NCI-H345 (cell line): ENCODE results near the gene TRERF1.

Experiments
- DNase-seq: peaks from one replicate; lab custom pipeline; 2025; lab: John Stamatoyannopoulos, UW

Gene TRERF1

GRCh38 chr6:42423244-42423643 lies 28.5 kb downstream of the TRERF1 start:
- no peak for DNase-seq

- no peak for DNase-seq
Measured at GRCh38 chr6:42420741-42421140, 31.0 kb downstream of the TRERF1 start.

- DNase-seq = no peak
Measured at GRCh38 chr6:42419490-42420280, 32.0 kb downstream of the TRERF1 start.

- DNase-seq = no peak
Measured at GRCh38 chr6:42418724-42419123, 33.0 kb downstream of the TRERF1 start.

GRCh38 chr6:42417641-42418112 lies 34.0 kb downstream of the TRERF1 start:
- no peak for DNase-seq

GRCh38 chr6:42411406-42411805 lies 40.3 kb downstream of the TRERF1 start:
- DNase-seq = no peak

- no peak for DNase-seq
Measured at GRCh38 chr6:42410861-42411260, 40.9 kb downstream of the TRERF1 start.

- DNase-seq = no peak
Measured at GRCh38 chr6:42409581-42409980, 42.1 kb downstream of the TRERF1 start.

- no peak for DNase-seq
Measured at GRCh38 chr6:42407379-42407778, 44.3 kb downstream of the TRERF1 start.

GRCh38 chr6:42406306-42407280 lies 45.1 kb downstream of the TRERF1 start:
- peak; percentile 60 for DNase-seq

GRCh38 chr6:42405021-42405420 lies 46.7 kb downstream of the TRERF1 start:
- DNase-seq = no peak

- no peak for DNase-seq
Measured at GRCh38 chr6:42404484-42404883, 47.2 kb downstream of the TRERF1 start.

- no peak for DNase-seq
Measured at GRCh38 chr6:42403831-42404230, 47.9 kb downstream of the TRERF1 start.

GRCh38 chr6:42403421-42403820 lies 48.3 kb downstream of the TRERF1 start:
- DNase-seq = no peak

- DNase-seq = no peak
Measured at GRCh38 chr6:42402184-42402583, 49.5 kb downstream of the TRERF1 start.

GRCh38 chr6:42401613-42401951 lies 50.1 kb downstream of the TRERF1 start:
- DNase-seq = no peak

- DNase-seq = no peak
Measured at GRCh38 chr6:42400886-42401612, 50.7 kb downstream of the TRERF1 start.

GRCh38 chr6:42400061-42400760 lies 51.5 kb downstream of the TRERF1 start:
- DNase-seq = no peak

GRCh38 chr6:42396720-42397119 lies 55.0 kb downstream of the TRERF1 start:
- no peak for DNase-seq

- DNase-seq = no peak
Measured at GRCh38 chr6:42394881-42395620, 56.7 kb downstream of the TRERF1 start.

GRCh38 chr6:42394151-42394550 lies 57.6 kb downstream of the TRERF1 start:
- DNase-seq = no peak
